ENCODE data around the gene PDZD2.

DNA sequence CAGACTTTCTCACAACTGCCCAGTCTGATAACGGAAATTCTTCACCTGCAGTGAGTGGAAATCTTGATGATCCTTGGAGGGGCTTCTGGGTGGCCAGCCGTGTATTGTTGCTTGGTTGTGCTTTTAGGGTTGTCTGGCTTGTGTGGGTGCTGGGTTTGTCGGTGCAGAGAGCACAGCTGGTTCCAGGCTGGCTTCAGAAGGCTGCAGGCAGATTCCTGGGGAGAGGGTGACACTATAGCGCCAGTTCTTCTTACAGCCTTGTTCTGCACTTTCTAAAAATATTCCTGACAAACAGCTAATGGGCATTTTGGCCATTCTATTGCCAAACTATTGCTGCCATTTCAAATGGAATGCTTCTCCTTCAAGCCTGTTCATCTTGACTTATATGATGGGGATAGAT lies 99.3 kb downstream of the PDZD2 start:
- no peak for TF ChIP-seq YY1 (IDR thresholded peaks at IDR 0.05; ENCODE audit: insufficient read depth, insufficient read length)
- TF ChIP-seq SUZ12 (IDR thresholded peaks at IDR 0.05; ENCODE audit: extremely low read depth, insufficient read depth, insufficient read length), result no peak
- TF ChIP-seq ZNF274 (IDR thresholded peaks at IDR 0.05; ENCODE audit: low read depth, low read length), result no peak

All from NT2/D1 (cell line).